Measurements from ENCODE around the gene ADSS1.

ADSS1 gene

GRCh38 chr14:104739026-104739425 lies 15.0 kb downstream of the ADSS1 start:
- TF ChIP-seq, protein P1, sequence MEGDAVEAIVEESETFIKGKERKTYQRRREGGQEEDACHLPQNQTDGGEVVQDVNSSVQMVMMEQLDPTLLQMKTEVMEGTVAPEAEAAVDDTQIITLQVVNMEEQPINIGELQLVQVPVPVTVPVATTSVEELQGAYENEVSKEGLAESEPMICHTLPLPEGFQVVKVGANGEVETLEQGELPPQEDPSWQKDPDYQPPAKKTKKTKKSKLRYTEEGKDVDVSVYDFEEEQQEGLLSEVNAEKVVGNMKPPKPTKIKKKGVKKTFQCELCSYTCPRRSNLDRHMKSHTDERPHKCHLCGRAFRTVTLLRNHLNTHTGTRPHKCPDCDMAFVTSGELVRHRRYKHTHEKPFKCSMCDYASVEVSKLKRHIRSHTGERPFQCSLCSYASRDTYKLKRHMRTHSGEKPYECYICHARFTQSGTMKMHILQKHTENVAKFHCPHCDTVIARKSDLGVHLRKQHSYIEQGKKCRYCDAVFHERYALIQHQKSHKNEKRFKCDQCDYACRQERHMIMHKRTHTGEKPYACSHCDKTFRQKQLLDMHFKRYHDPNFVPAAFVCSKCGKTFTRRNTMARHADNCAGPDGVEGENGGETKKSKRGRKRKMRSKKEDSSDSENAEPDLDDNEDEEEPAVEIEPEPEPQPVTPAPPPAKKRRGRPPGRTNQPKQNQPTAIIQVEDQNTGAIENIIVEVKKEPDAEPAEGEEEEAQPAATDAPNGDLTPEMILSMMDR (IDR thresholded peaks at IDR 0.05; ENCODE audit: borderline replicate concordance, insufficient read depth, low read depth, low read length) = no peak

GRCh38 chr14:104739546-104740516 lies 15.8 kb downstream of the ADSS1 start:
- TF ChIP-seq, protein P1 (IDR thresholded peaks at IDR 0.05; ENCODE audit: borderline replicate concordance, insufficient read depth, low read depth, low read length) = no peak
- no peak overlapping the region for H3K4me3 ChIP-seq (ENCODE audit: low read depth, low read length)

More at GRCh38 chr14:104739026-104739425, 15.0 kb downstream of the ADSS1 start:
- no peak overlapping the region for H3K4me3 ChIP-seq (ENCODE audit: low read depth, low read length)

DNA sequence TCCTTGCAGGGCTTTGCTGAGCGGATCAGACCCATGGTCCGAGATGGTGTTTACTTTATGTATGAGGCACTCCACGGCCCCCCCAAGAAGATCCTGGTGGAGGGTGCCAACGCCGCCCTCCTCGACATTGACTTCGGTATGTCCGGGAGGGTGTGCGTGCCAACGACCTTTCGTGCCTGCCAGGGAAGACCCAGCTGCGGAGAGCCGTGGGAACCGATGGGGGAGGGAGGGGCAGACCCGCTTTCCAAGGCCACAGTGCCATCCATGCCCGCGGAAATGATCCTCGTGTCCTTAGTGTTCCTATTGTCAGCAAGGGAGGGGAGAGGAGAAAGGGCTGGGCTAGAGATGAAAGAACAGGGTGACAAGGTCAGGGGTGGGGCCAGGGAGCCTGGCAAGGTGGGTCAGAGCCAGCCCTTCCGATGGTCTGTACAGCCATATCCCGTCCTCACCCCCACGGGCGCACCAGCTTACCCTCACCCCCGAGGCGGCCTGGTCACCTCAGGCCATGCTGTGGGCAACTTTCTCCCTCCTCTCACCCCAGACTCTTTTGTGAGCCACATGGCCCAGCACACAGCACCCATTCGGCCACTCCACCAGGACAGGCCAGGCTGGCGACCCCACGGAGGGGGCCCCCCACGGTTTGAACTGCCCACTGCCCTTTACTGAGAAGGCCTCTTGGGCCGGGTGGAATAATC lies 17.2 kb downstream of the ADSS1 start:
- TF ChIP-seq, protein P1 (IDR thresholded peaks at IDR 0.05; ENCODE audit: borderline replicate concordance, insufficient read depth, low read depth, low read length) = no peak
- no peak overlapping the region for H3K4me3 ChIP-seq (ENCODE audit: low read depth, low read length)

DNA sequence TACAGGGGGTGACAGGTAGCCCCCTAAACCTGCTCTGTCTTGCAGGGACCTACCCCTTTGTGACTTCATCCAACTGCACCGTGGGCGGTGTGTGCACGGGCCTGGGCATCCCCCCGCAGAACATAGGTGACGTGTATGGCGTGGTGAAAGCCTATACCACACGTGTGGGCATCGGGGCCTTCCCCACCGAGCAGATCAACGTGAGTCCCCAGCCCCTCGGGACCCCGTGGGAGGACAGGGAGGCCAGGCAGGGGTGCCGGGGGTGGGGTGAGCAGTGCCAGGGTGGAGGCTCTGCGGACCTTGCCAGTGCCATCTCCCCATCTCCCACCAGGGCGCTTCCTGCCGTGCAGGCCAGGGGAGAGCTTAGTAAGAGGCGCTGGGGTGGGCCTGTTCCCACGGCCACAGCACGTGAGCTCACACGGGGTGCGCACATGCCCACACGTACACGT lies 17.8 kb downstream of the ADSS1 start:
- TF ChIP-seq, protein P1 (IDR thresholded peaks at IDR 0.05; ENCODE audit: borderline replicate concordance, insufficient read depth, low read depth, low read length) = no peak
- H3K4me3 ChIP-seq (ENCODE audit: low read depth, low read length) = no peak overlapping the region

GRCh38 chr14:104742586-104743455 lies 18.8 kb downstream of the ADSS1 start:
- TF ChIP-seq, protein P1 (IDR thresholded peaks at IDR 0.05; ENCODE audit: borderline replicate concordance, insufficient read depth, low read depth, low read length) = no peak
- H3K4me3 ChIP-seq (ENCODE audit: low read depth, low read length) = no peak overlapping the region

DNA sequence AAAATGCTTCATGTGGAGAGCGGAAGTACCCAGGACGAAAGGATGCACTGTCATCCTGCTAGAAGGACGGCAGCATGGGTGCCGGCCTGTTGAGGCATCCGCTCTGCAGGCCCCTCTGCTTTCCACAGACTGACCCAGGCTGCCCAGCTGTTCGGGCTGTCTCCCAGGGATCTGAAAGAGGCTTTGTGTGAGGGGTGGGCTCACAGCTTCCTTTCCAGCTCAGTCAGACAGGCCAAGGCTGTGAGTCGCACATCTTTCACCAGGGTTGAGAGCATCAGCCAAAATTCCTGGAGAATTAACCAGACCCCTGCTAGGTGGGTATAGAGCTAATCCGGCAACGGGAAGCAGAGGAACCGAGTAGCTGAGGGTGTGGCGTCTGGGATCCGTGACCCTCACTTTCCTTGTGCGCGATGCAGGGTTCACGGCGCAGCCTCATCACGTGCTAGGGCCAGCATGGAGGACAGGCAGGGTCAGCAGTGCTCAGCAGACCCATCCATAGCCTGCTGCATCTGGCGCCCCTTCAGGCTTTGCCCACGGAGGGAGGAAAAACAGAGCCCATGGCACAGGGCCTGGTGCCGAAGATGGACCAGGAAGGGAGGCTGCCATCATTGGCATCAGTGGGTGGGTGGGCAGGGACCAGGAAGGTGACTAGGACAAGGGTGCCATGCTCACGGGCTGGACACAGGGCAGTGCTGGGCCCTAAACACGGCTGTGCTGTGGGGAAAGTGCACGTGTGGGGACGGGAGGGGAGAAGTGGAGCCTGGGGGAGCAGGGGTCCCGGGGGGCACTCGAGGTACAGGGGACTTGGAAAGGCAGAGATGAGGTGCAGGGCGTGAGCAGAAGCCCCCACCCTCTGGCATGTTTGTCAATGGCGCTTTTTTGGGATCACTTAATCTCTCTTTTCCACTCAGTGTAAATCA lies 19.7 kb downstream of the ADSS1 start:
- TF ChIP-seq, protein P1 (IDR thresholded peaks at IDR 0.05; ENCODE audit: borderline replicate concordance, insufficient read depth, low read depth, low read length) = no peak
- no peak overlapping the region for H3K4me3 ChIP-seq (ENCODE audit: low read depth, low read length)

Data from GM12875 (cell line).